Esophagus muscularis mucosa (tissue), 4 donors: ENCODE results near the gene PYGL. TPM values are rescaled to one million over a fixed set of nuclear protein-coding genes. Genes with fewer than 3 reads are reported as not detected.

Experiments
- DNase-seq: peaks from one replicate; pipeline ENCODE4 v3.0.0-alpha.2; 2017; ENCODE audit errors: extremely low spot score
- H3K27ac ChIP-seq, 4 donors: fragments of 200-600 bp; sonication (generic); replicated peaks in 1 of 4; 1 replicate in 3 of 4; 2 replicates in 1 of 4; pipeline ENCODE4 v1.5.1; 2016 to 2019; ENCODE audit warnings: mild to moderate bottlenecking in 1 of 4
- H3K27me3 ChIP-seq, 4 donors: fragments of 200-600 bp; sonication (generic); one replicate each; pipeline versions ENCODE4 v1.5.1 to v1.6.0; 2016 to 2019
- H3K36me3 ChIP-seq, 4 donors: fragments of 200-600 bp; sonication (generic); one replicate each; pipeline ENCODE4 v1.5.1; 2016 to 2019
- H3K4me1 ChIP-seq, 4 donors: fragments of 200-600 bp; sonication (generic); one replicate each; pipeline ENCODE4 v1.5.1; 2016 to 2019
- H3K4me3 ChIP-seq, 4 donors: fragments of 200-600 bp; sonication (generic); 1 replicate in 2 of 4; 2 replicates in 2 of 4; pipeline ENCODE4 v1.5.1; 2016 to 2019; ENCODE audit warnings: mild to moderate bottlenecking in 4 of 4, moderate library complexity in 1 of 4
- H3K9me3 ChIP-seq, 4 donors: fragments of 200-600 bp; sonication (generic); 1 replicate in 3 of 4; 2 replicates in 1 of 4; pipeline ENCODE4 v1.5.1; 2016 to 2019
- EP300 ChIP-seq: sonication (generic); formaldehyde crosslinking; IDR thresholded peaks from one replicate; pipeline ENCODE4 v1.6.1; 2017; ENCODE audit warnings: antibody characterized with exemption
- POLR2A ChIP-seq: fragments of 450-650 bp; IDR thresholded peaks from one replicate; pipeline ENCODE4 v1.6.1; 2017; ENCODE audit warnings: antibody characterized with exemption, moderate library complexity, mild to moderate bottlenecking, low read depth
- POLR2AphosphoS5 ChIP-seq, 2 donors: sonication (generic); formaldehyde crosslinking; IDR thresholded peaks; one replicate each; pipeline ENCODE4 v1.6.1; 2017; ENCODE audit warnings: antibody characterized with exemption in 2 of 2
- WGBS: methylation state at CpG from one replicate; pipeline ENCODE4 v1.1.5; 2018; 5-methylcytosine and 5-hydroxymethylcytosine counted together
- intact Hi-C: fragments of 100-400 bp; cut with DNase I; formaldehyde crosslinking; loops from one replicate; pipeline ENCODE4 v1.15.1; 2023
- total RNA-seq, 4 donors: library from RNA; depleted of rRNA; stranded (reverse); fragments of >200 nt; gene quantifications; one replicate each; pipeline versions ENCODE4 v1.1.0 to v1.2.1, GENCODE V29; 2016
- TF ChIP-seq, protein P1 (sequence below), 3 experiments: fragments of 200-600 bp in 2 of 3; fragments of 450-650 bp in 1 of 3; sonication (generic) in 2 of 3; IDR thresholded peaks; one replicate each; pipeline ENCODE4 v1.5.1; 2017 to 2019; ENCODE audit warnings: antibody characterized with exemption in 3 of 3, mild to moderate bottlenecking in 2 of 3, moderate library complexity in 1 of 3

The PYGL gene
- total RNA-seq, 4 donors from 2014 or later: 15.0 to 28.5 (median 20.6) TPM

DNA sequence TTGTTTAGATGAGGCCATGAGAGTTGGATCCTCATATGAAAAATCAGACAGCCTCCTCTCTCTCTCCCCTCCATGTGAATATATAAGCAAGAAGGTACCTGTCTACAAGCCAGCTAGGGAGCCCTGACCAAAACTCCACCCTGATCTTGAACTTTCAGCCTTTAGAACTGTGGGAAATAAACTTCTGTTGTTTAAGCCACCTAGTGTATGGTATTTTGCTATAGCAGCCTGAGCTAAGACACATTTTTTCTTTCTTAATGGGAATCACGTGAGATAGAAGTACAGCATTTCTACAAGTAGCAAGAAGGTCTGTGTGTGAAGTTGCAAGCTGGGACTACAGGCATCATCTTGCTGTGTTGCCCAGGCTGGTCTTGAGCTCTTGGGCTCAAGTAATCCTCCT lies 88.7 kb downstream of the PYGL start:
- intact Hi-C loops: loop anchor here (10.0 kb wide), 1 partner anchor 251 kb away; no protein-coding TSS in a partner anchor

More for the DNA sequence above, 88.7 kb downstream of the PYGL start:
- no peak overlapping the region for H3K27ac ChIP-seq
- no peaks in the 10 kb centered on the region for H3K9me3 ChIP-seq
- no peak for TF ChIP-seq POLR2A
- TF ChIP-seq, protein P1, sequence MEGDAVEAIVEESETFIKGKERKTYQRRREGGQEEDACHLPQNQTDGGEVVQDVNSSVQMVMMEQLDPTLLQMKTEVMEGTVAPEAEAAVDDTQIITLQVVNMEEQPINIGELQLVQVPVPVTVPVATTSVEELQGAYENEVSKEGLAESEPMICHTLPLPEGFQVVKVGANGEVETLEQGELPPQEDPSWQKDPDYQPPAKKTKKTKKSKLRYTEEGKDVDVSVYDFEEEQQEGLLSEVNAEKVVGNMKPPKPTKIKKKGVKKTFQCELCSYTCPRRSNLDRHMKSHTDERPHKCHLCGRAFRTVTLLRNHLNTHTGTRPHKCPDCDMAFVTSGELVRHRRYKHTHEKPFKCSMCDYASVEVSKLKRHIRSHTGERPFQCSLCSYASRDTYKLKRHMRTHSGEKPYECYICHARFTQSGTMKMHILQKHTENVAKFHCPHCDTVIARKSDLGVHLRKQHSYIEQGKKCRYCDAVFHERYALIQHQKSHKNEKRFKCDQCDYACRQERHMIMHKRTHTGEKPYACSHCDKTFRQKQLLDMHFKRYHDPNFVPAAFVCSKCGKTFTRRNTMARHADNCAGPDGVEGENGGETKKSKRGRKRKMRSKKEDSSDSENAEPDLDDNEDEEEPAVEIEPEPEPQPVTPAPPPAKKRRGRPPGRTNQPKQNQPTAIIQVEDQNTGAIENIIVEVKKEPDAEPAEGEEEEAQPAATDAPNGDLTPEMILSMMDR (IDR thresholded peaks at IDR 0.05): no peak
- no peak for TF ChIP-seq EP300
- TF ChIP-seq POLR2AphosphoS5 (IDR thresholded peaks at IDR 0.05): no peak
- no peaks in the 10 kb centered on the region for H3K27me3 ChIP-seq
- no peak overlapping the region for H3K4me3 ChIP-seq
- WGBS: 22% methylated on average over 1 of the region's 1 CpG
- peaks cover 7 to 9% (median 7%) of the 10 kb centered on the region in 4 donors for H3K4me1 ChIP-seq
- no peaks in the 10 kb centered on the region for H3K36me3 ChIP-seq
- no peak for DNase-seq

Other genes with a start within 250 kb of the PYGL start
- gene NIN, start 113.3 kb downstream of the PYGL start, total RNA-seq: 10 to 100 TPM; 26.2 to 38.8 (median 34.1) TPM
- gene ABHD12B, start 72.4 kb downstream of the PYGL start, total RNA-seq: not detected
- gene TRIM9, start 150.6 kb upstream of the PYGL start, total RNA-seq: 1 to 10 TPM in 1 of 4 donors, under 1 TPM in 3; 0.58 to 1.7 (median 0.76) TPM